Measurements from ENCODE around the gene GRB2.

The GRB2 gene

GRCh38 chr17:75325348-75325747, 80.1 kb downstream of the GRB2 start:
- Histone ChIP-seq H3K4me3 (ENCODE audit: low read depth in 1 of 2, low read length in 1 of 2) (peak overlapping the region in 1 of 2 experiments; percentile 30), H3K36me3 (peaks cover 74% of the 10 kb centered on the region), H3K27me3 (no peaks in the 10 kb centered on the region), H3K4me1 (ENCODE audit: control insufficient read depth in 1 of 2, insufficient read depth in 1 of 2, low read depth in 1 of 2, low read length in 1 of 2) (peaks cover 29 to 42% of the 10 kb centered on the region in 2 experiments), H3K9me3 (no peaks in the 10 kb centered on the region), H3K27ac (peak overlapping the region; percentile 78)
- no peak for TF ChIP-seq CTCF (IDR thresholded peaks at IDR 0.05)

- Histone ChIP-seq H3K9me3 (no peaks in the 10 kb centered on the region), H3K27ac (no peak overlapping the region), H3K36me3 (peaks cover 90% of the 10 kb centered on the region), H3K4me3 (ENCODE audit: low read depth in 1 of 2, low read length in 1 of 2) (no peak overlapping the region), H3K4me1 (ENCODE audit: control insufficient read depth in 1 of 2, insufficient read depth in 1 of 2, low read depth in 1 of 2, low read length in 1 of 2) (peaks cover 25 to 29% of the 10 kb centered on the region in 2 experiments), H3K27me3 (no peaks in the 10 kb centered on the region)
- TF ChIP-seq CTCF (IDR thresholded peaks at IDR 0.05) = no peak
Observed at GRCh38 chr17:75321506-75321905, 84.0 kb downstream of the GRB2 start.

- no peak overlapping the region for H3K4me3 ChIP-seq (ENCODE audit: low read depth in 1 of 2, low read length in 1 of 2)
- H3K4me1 ChIP-seq (ENCODE audit: control insufficient read depth in 1 of 2, insufficient read depth in 1 of 2, low read depth in 1 of 2, low read length in 1 of 2) = peaks cover 11 to 15% of the 10 kb centered on the region in 2 experiments
- no peaks in the 10 kb centered on the region for H3K9me3 ChIP-seq
- no peaks in the 10 kb centered on the region for H3K27me3 ChIP-seq
- peaks cover 77% of the 10 kb centered on the region for H3K36me3 ChIP-seq
- TF ChIP-seq CTCF (IDR thresholded peaks at IDR 0.05) = no peak
- H3K27ac ChIP-seq = no peak overlapping the region
Observed at GRCh38 chr17:75319904-75320691, 85.4 kb downstream of the GRB2 start.

DNA sequence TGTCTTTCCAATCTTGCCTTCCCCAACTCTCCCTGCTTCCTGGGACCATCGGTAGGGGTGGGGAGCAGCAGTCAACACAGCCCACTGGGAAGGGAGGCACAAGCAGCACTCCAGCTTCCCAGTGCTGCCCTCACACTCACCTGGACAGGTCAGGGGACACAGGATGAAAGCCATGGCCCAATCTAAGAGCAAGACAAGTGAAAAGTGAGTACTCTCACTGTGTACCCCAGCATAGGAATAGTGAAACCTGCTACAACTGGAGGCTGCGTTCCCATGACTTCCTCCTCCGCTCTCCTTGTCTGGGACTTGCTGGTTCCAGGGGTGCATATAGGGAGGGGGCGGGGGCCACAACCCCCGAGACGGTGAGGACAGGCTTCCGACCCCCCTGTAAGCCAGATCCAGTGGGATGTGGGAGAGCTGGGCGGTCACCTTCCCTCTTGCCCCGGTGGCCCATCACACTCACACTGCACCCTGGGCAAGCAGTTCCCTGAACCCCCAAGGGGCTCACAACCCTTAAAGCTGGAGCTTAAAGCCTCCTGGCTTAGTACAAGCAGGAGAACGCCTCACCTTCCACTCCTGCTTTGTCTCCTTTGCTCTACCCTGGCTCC, 86.8 kb downstream of the GRB2 start:
- Histone ChIP-seq H3K4me1 (ENCODE audit: control insufficient read depth in 1 of 2, insufficient read depth in 1 of 2, low read depth in 1 of 2, low read length in 1 of 2) (peaks cover 22 to 24% of the 10 kb centered on the region in 2 experiments), H3K36me3 (peaks cover 65% of the 10 kb centered on the region), H3K27me3 (no peaks in the 10 kb centered on the region), H3K9me3 (no peaks in the 10 kb centered on the region), H3K4me3 (ENCODE audit: low read depth in 1 of 2, low read length in 1 of 2) (no peak overlapping the region), H3K27ac (peak overlapping the region; percentile 69)
- no peak for TF ChIP-seq CTCF (IDR thresholded peaks at IDR 0.05)

GRCh38 chr17:75318211-75318610, 87.3 kb downstream of the GRB2 start:
- Histone ChIP-seq H3K27me3 (no peaks in the 10 kb centered on the region), H3K36me3 (peaks cover 60% of the 10 kb centered on the region)

More at GRCh38 chr17:75318211-75318610, 87.3 kb downstream of the GRB2 start:
- peak overlapping the region; percentile 69 for H3K27ac ChIP-seq
- peaks cover 23 to 28% of the 10 kb centered on the region in 2 experiments for H3K4me1 ChIP-seq (ENCODE audit: control insufficient read depth in 1 of 2, insufficient read depth in 1 of 2, low read depth in 1 of 2, low read length in 1 of 2)
- H3K9me3 ChIP-seq = no peaks in the 10 kb centered on the region
- no peak for TF ChIP-seq CTCF (IDR thresholded peaks at IDR 0.05)
- H3K4me3 ChIP-seq (ENCODE audit: low read depth in 1 of 2, low read length in 1 of 2) = no peak overlapping the region

All from neutrophil (primary cell).